ENCODE results near the gene GREB1.

Gene GREB1

GRCh38 chr2:11533278-11534070 is at the start of gene GREB1:
TSS of gene GREB1 (plus strand) at chr2:11534045. CDS start at chr2:11556615, 22,570 bp downstream.
- DNase-seq, result no peak

GRCh38 chr2:11488809-11489208 is 45.0 kb upstream of the GREB1 start:
- DNase-seq, result no peak

- DNase-seq, result no peak
These were observed 43.7 kb upstream of the GREB1 start for GRCh38 chr2:11490194-11490593.

- no peak for DNase-seq
These were observed 42.4 kb upstream of the GREB1 start for GRCh38 chr2:11491348-11491933.

GRCh38 chr2:11492244-11492643 is 41.6 kb upstream of the GREB1 start:
- DNase-seq, result no peak

GRCh38 chr2:11492720-11493119 is 41.1 kb upstream of the GREB1 start:
- DNase-seq, result no peak

GRCh38 chr2:11493282-11493681 is 40.6 kb upstream of the GREB1 start:
- no peak for DNase-seq

GRCh38 chr2:11494310-11494709 is 39.5 kb upstream of the GREB1 start:
- DNase-seq, result no peak

- peak in 33 of 56 donors; percentile 15 to 75 (median 35) for DNase-seq
These were observed 37.8 kb upstream of the GREB1 start for GRCh38 chr2:11495844-11496681.

GRCh38 chr2:11498543-11499034 is 35.3 kb upstream of the GREB1 start:
- DNase-seq, result peak in 47 of 56 donors; percentile 22 to 92 (median 63)

GRCh38 chr2:11499081-11499743 is 34.6 kb upstream of the GREB1 start:
- peak in 40 of 56 donors; percentile 11 to 78 (median 50) for DNase-seq

GRCh38 chr2:11500702-11501303 is 33.0 kb upstream of the GREB1 start:
- DNase-seq, result no peak

GRCh38 chr2:11502740-11503292 is 31.0 kb upstream of the GREB1 start:
- DNase-seq, result no peak

- no peak for DNase-seq
These were observed 30.4 kb upstream of the GREB1 start for GRCh38 chr2:11503354-11503927.

- no peak for DNase-seq
These were observed 27.9 kb upstream of the GREB1 start for GRCh38 chr2:11505652-11506610.

GRCh38 chr2:11506611-11506969 is 27.3 kb upstream of the GREB1 start:
- peak in 4 of 56 donors; percentile 5 to 20 (median 8) for DNase-seq

GRCh38 chr2:11507517-11507916 is 26.3 kb upstream of the GREB1 start:
- peak in 1 of 56 donors; percentile 7 for DNase-seq

- peak in 32 of 56 donors; percentile 7 to 65 (median 18) for DNase-seq
These were observed 25.6 kb upstream of the GREB1 start for GRCh38 chr2:11508279-11508678.
